IMR-90 (cell line): ENCODE measurements around the gene SCAMP4. TPM values are rescaled to one million over a fixed set of nuclear protein-coding genes. Genes with fewer than 3 reads are reported as not detected.

Experiments used
- ATAC-seq: fragments of 200-7000 bp; cut with Tn5 transposase; 2 replicates; pipeline ENCODE4 v1.9.1; 2020; ENCODE audit warnings: low read depth, mild to moderate bottlenecking, moderate library complexity
- BruUV-seq: library from RNA; stranded (reverse); fragments of 400-500 nt; replicated peaks from 2 replicates; lab custom pipeline; 2021; lab: Mats Ljungman, UMichigan
- CTCF ChIA-PET: fragments of 300-600 bp; formaldehyde crosslinking; extraction: SDS; loops from one replicate; lab custom pipeline; 2021; ENCODE audit warnings: antibody characterized with exemption; lab: Yijun Ruan, JAX
- POLR2A ChIA-PET: fragments of 300-600 bp; sonication (Branson Sonifier 250); formaldehyde crosslinking; loops from one replicate; lab custom pipeline; 2022; ENCODE audit warnings: antibody characterized with exemption; ENCODE audit not compliant: unreplicated experiment; lab: Charles Lee
- DNase-seq: peaks from one replicate; pipeline ENCODE4 v3.0.0; 2013
- H2AFZ ChIP-seq: replicated peaks from 2 replicates; pipeline ENCODE3; 2013; ENCODE audit warnings: low read length, mild to moderate bottlenecking; ENCODE audit not compliant: poor library complexity
- H2AK5ac ChIP-seq: 2 replicates; pipeline ENCODE4 v1.6.1; 2013; ENCODE audit warnings: low read depth, low read length, inconsistent platforms
- H2AK9ac ChIP-seq: replicated peaks from 2 replicates; pipeline ENCODE3; 2013; ENCODE audit warnings: mild to moderate bottlenecking, low read depth, low read length, moderate library complexity; ENCODE audit not compliant: poor library complexity
- H2BK120ac ChIP-seq: 2 replicates; pipeline ENCODE4 v1.6.1; 2013; ENCODE audit warnings: low read depth, low read length, inconsistent platforms
- H2BK15ac ChIP-seq: 3 replicates; pipeline ENCODE4 v1.6.1; 2013; ENCODE audit warnings: low read depth, low read length, inconsistent platforms
- H2BK20ac ChIP-seq: 2 replicates; pipeline ENCODE4 v1.6.1; 2013; ENCODE audit warnings: low read depth, mild to moderate bottlenecking, inconsistent platforms, low read length, moderate library complexity
- H2BK5ac ChIP-seq: 2 replicates; pipeline ENCODE4 v1.6.1; 2013; ENCODE audit warnings: mild to moderate bottlenecking, low read depth, low read length, inconsistent platforms; ENCODE audit not compliant: poor library complexity, severe bottlenecking
- H3K14ac ChIP-seq: replicated peaks from 2 replicates; pipeline ENCODE4 v1.6.1; 2013; ENCODE audit warnings: low read depth, low read length, inconsistent platforms
- H3K18ac ChIP-seq: 2 replicates; pipeline ENCODE4 v1.6.1; 2013; ENCODE audit warnings: low read depth, low read length, control low read depth
- H3K23ac ChIP-seq: 2 replicates; pipeline ENCODE4 v1.6.1; 2013; ENCODE audit warnings: low read depth, low read length, inconsistent platforms
- H3K27ac ChIP-seq: 2 replicates; pipeline ENCODE4 v1.5.1; 2013; ENCODE audit warnings: mild to moderate bottlenecking, control low read depth, low read length; ENCODE audit not compliant: insufficient read depth
- H3K27me3 ChIP-seq: 2 replicates; pipeline ENCODE4 v1.6.1; 2013; ENCODE audit warnings: low read length; ENCODE audit not compliant: control insufficient read depth, insufficient read depth
- H3K36me3 ChIP-seq: 2 replicates; pipeline ENCODE4 v1.6.1; 2013; ENCODE audit warnings: low read length, mixed read lengths; ENCODE audit not compliant: control insufficient read depth, insufficient read depth
- H3K4ac ChIP-seq: 2 replicates; pipeline ENCODE4 v1.6.1; 2013; ENCODE audit warnings: low read depth, low read length, inconsistent platforms
- H3K4me1 ChIP-seq: 2 replicates; pipeline ENCODE4 v1.6.1; 2013; ENCODE audit warnings: low read length, mixed read lengths; ENCODE audit not compliant: control insufficient read depth, insufficient read depth
- H3K4me2 ChIP-seq: 2 replicates; pipeline ENCODE4 v1.6.1; 2013; ENCODE audit warnings: low read depth, mild to moderate bottlenecking, control low read depth, low read length, moderate library complexity
- H3K4me3 ChIP-seq: 2 replicates; pipeline ENCODE4 v1.5.1; 2013; ENCODE audit warnings: low read depth, mild to moderate bottlenecking, control low read depth, low read length, moderate library complexity; ENCODE audit not compliant: insufficient read depth
- H3K56ac ChIP-seq: 2 replicates; pipeline ENCODE4 v1.6.1; 2013; ENCODE audit warnings: low read length, inconsistent platforms; ENCODE audit not compliant: insufficient read depth; ENCODE audit errors: extremely low read depth
- H3K79me1 ChIP-seq, 2 experiments: 2 replicates each; pipeline ENCODE4 v1.6.1; 2013; ENCODE audit warnings: low read length in 2 of 2, inconsistent platforms in 1 of 2, low read depth in 1 of 2
- H3K9ac ChIP-seq: 2 replicates; pipeline ENCODE4 v1.6.1; 2013; ENCODE audit warnings: low read depth, low read length, control low read depth
- H3K9me1 ChIP-seq: 2 replicates; pipeline ENCODE4 v1.6.1; 2013; ENCODE audit warnings: low read length, inconsistent platforms; ENCODE audit not compliant: insufficient read depth
- H3K9me3 ChIP-seq: 2 replicates; pipeline ENCODE4 v1.6.1; 2013; ENCODE audit warnings: low read length; ENCODE audit not compliant: control insufficient read depth, insufficient read depth
- H4K20me1 ChIP-seq: 2 replicates; pipeline ENCODE4 v1.6.1; 2013; ENCODE audit warnings: low read length, inconsistent platforms; ENCODE audit not compliant: insufficient read depth
- H4K5ac ChIP-seq: 2 replicates; pipeline ENCODE4 v1.6.1; 2013; ENCODE audit warnings: mild to moderate bottlenecking, low read depth, low read length, control low read depth
- H4K8ac ChIP-seq, 2 experiments: 2 replicates each; pipeline ENCODE4 v1.6.1; 2013; ENCODE audit warnings: low read depth in 2 of 2, low read length in 2 of 2, control low read depth in 1 of 2, inconsistent platforms in 1 of 2
- H4K91ac ChIP-seq: 2 replicates; pipeline ENCODE4 v1.6.1; 2013; ENCODE audit warnings: low read depth, low read length, inconsistent platforms; ENCODE audit not compliant: insufficient read depth
- CEBPB ChIP-seq: IDR thresholded peaks from 2 replicates; pipeline ENCODE4 v1.6.1; 2012; ENCODE audit warnings: low read depth, low read length, improper control_type of control experiment
- CHD1 ChIP-seq: IDR thresholded peaks from 2 replicates; pipeline ENCODE4 v1.6.1; 2012; ENCODE audit warnings: low read depth, low read length, improper control_type of control experiment
- FOS ChIP-seq: fragments of 150-350 bp; IDR thresholded peaks from 2 replicates; pipeline ENCODE4 v1.6.1; 2016; ENCODE audit warnings: low read depth, low read length
- MAFK ChIP-seq: IDR thresholded peaks from 2 replicates; pipeline ENCODE4 v1.6.1; 2012; ENCODE audit warnings: low read depth, low read length, improper control_type of control experiment
- MAZ ChIP-seq: IDR thresholded peaks from 2 replicates; pipeline ENCODE4 v1.6.1; 2012; ENCODE audit warnings: low read depth, mild to moderate bottlenecking, low read length, improper control_type of control experiment, moderate library complexity, borderline replicate concordance
- NFE2L2 ChIP-seq: fragments of 150-350 bp; IDR thresholded peaks from 2 replicates; pipeline ENCODE4 v1.6.1; 2016; ENCODE audit warnings: low read depth, mild to moderate bottlenecking, low read length
- POLR2A ChIP-seq: IDR thresholded peaks from 2 replicates; pipeline ENCODE4 v1.6.1; 2012; ENCODE audit warnings: mild to moderate bottlenecking, low read depth, low read length
- RAD21 ChIP-seq: IDR thresholded peaks from 2 replicates; pipeline ENCODE4 v1.6.1; 2012; ENCODE audit warnings: low read length, improper control_type of control experiment
- RCOR1 ChIP-seq: IDR thresholded peaks from 2 replicates; pipeline ENCODE4 v1.6.1; 2012; ENCODE audit warnings: mild to moderate bottlenecking, low read length, improper control_type of control experiment; ENCODE audit not compliant: insufficient replicate concordance
- RFX5 ChIP-seq: IDR thresholded peaks from 2 replicates; pipeline ENCODE4 v1.8.0; 2012; ENCODE audit warnings: low read depth, mild to moderate bottlenecking, low read length, moderate library complexity
- WGBS, 2 experiments: methylation state at CpG; one replicate each; pipeline versions ENCODE4 v1.1.5 to v1.1.7; 2013; ENCODE audit warnings: missing lambda C conversion rate in 2 of 2; ENCODE audit not compliant: insufficient read length in 1 of 2; ENCODE audit errors: extremely low coverage in 2 of 2; 5-methylcytosine and 5-hydroxymethylcytosine counted together
- dilution Hi-C: fragments of 300-500 bp; cut with HindIII; formaldehyde crosslinking; loops from one replicate; pipeline ENCODE4 v1.14.3; 2018; ENCODE audit warnings: low sequenced_read_pairs; ENCODE audit not compliant: unreplicated experiment
- in situ Hi-C: fragments of 300-500 bp; cut with MboI; formaldehyde crosslinking; loops from 3 replicates; pipeline ENCODE4 v1.14.3; 2019; ENCODE audit warnings: low sequenced_read_pairs, inconsistent platforms, mixed read lengths
- intact Hi-C: fragments of 100-400 bp; cut with micrococcal nuclease; formaldehyde crosslinking; loops from 2 replicates; pipeline ENCODE4 v1.10.0; 2022
- polyA plus RNA-seq, 3 experiments: library from polyadenylated mRNA; depleted of rRNA; stranded (reverse); fragments of >200 nt; gene quantifications; 2 replicates each; pipeline ENCODE4 v1.2.3, GENCODE V29; 2012; ENCODE audit warnings: low replicate concordance in 1 of 3
- total RNA-seq: library from RNA; depleted of rRNA; stranded (reverse); fragments of >200 nt; gene quantifications from 2 replicates; pipeline ENCODE4 v1.2.3, GENCODE V29; 2012
- TF ChIP-seq, protein P1 (sequence below): fragments of 150-350 bp; IDR thresholded peaks from 2 replicates; pipeline ENCODE4 v1.6.1; 2016; ENCODE audit warnings: low read depth, mild to moderate bottlenecking, low read length, moderate library complexity, borderline replicate concordance
- TF ChIP-seq, protein P2 (sequence below): conservative IDR thresholded peaks from 2 replicates; pipeline ENCODE4 v1.5.1; 2012; ENCODE audit warnings: mild to moderate bottlenecking, low read depth, low read length, improper control_type of control experiment
- TF ChIP-seq, protein P3 (sequence below): fragments of 150-350 bp; IDR thresholded peaks from 2 replicates; pipeline ENCODE4 v1.6.1; 2017; ENCODE audit warnings: mild to moderate bottlenecking, antibody characterized with exemption, low read length, low read depth

SCAMP4 gene
- total and polyA plus RNA-seq, 2 of the 4 experiments (the other 2 are of a cell fraction) = 16.1 to 28.1 TPM

DNA sequence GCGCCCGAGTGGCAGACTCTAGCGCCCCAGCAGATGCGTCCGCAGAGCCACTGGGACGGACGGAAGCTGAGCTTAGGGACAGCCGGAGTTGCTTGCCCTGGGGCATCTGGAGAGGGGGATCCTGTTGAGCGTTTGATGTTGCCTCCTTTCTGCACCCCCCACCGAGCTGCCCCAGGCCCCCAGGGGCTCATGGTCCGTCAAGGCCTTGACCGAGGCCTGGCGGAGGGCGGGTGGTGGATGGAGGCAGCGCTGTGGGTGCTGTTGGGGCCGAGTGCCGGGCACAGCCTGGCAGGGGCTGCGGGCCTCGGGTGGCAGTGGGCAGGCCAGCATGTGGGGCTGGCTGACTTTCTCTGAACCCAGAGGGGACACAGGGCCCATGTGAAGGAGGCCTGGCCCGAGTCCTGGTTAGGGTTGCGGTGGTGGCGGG lies 38.5 kb downstream of the SCAMP4 start:
- Histone ChIP-seq H2AK5ac (no peak overlapping the region), H3K4me3 (no peak overlapping the region), H4K20me1 (peaks cover 61% of the 10 kb centered on the region), H2BK120ac (no peak overlapping the region), H3K56ac (no peak overlapping the region), H4K8ac (no peak overlapping the region), H3K9me1 (peaks cover 5% of the 10 kb centered on the region; the same call in 1 of the 2 replicates), H2BK20ac (no peak overlapping the region), H3K4ac (no peak overlapping the region), H3K9me3 (no peaks in the 10 kb centered on the region), H2BK15ac (no peak overlapping the region), H3K36me3 (peaks cover 2% of the 10 kb centered on the region; the same call in 1 of the 2 replicates), H3K27me3 (no peaks in the 10 kb centered on the region), H3K18ac (no peak overlapping the region), H2AFZ (no peak overlapping the region), H3K4me1 (peaks cover 10% of the 10 kb centered on the region), H3K27ac (no peak overlapping the region), H3K79me1 (peaks cover 5 to 58% of the 10 kb centered on the region in 2 experiments; a peak in 2 of 4 replicates), H3K23ac (no peak overlapping the region), H3K9ac (no peak overlapping the region), H3K14ac (no peak overlapping the region), H2BK5ac (no peak overlapping the region), H4K91ac (no peak overlapping the region), H2AK9ac (no peak overlapping the region), H4K5ac (no peak overlapping the region), H3K4me2 (no peak overlapping the region)
- in situ Hi-C loops (no loop called here), dilution Hi-C loops (no loop called here), intact Hi-C loops (no loop called here)
- BruUV-seq = no TSS peak
- no peak for TF ChIP-seq MAFK
- TF ChIP-seq CEBPB = no peak
- TF ChIP-seq MAZ = no peak
- TF ChIP-seq, protein P1, sequence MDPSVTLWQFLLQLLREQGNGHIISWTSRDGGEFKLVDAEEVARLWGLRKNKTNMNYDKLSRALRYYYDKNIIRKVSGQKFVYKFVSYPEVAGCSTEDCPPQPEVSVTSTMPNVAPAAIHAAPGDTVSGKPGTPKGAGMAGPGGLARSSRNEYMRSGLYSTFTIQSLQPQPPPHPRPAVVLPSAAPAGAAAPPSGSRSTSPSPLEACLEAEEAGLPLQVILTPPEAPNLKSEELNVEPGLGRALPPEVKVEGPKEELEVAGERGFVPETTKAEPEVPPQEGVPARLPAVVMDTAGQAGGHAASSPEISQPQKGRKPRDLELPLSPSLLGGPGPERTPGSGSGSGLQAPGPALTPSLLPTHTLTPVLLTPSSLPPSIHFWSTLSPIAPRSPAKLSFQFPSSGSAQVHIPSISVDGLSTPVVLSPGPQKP = no peak
- TF ChIP-seq RAD21 = no peak
- TF ChIP-seq POLR2A = no peak
- no peak for TF ChIP-seq FOS
- TF ChIP-seq, protein P2, sequence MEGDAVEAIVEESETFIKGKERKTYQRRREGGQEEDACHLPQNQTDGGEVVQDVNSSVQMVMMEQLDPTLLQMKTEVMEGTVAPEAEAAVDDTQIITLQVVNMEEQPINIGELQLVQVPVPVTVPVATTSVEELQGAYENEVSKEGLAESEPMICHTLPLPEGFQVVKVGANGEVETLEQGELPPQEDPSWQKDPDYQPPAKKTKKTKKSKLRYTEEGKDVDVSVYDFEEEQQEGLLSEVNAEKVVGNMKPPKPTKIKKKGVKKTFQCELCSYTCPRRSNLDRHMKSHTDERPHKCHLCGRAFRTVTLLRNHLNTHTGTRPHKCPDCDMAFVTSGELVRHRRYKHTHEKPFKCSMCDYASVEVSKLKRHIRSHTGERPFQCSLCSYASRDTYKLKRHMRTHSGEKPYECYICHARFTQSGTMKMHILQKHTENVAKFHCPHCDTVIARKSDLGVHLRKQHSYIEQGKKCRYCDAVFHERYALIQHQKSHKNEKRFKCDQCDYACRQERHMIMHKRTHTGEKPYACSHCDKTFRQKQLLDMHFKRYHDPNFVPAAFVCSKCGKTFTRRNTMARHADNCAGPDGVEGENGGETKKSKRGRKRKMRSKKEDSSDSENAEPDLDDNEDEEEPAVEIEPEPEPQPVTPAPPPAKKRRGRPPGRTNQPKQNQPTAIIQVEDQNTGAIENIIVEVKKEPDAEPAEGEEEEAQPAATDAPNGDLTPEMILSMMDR = no peak
- TF ChIP-seq, protein P3, sequence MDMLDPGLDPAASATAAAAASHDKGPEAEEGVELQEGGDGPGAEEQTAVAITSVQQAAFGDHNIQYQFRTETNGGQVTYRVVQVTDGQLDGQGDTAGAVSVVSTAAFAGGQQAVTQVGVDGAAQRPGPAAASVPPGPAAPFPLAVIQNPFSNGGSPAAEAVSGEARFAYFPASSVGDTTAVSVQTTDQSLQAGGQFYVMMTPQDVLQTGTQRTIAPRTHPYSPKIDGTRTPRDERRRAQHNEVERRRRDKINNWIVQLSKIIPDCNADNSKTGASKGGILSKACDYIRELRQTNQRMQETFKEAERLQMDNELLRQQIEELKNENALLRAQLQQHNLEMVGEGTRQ = no peak
- TF ChIP-seq NFE2L2 = no peak
- TF ChIP-seq RFX5 = no peak
- TF ChIP-seq RCOR1 = no peak
- no peak for TF ChIP-seq CHD1
- ATAC-seq = no peak
- ChIA-PET CTCF (no interaction called here), POLR2A (no interaction called here)
- DNase-seq = no peak
- 92% methylated on average over 5 of the region's 22 CpGs; no CpG with 5 or more reads in 1 of the 2 experiments for WGBS, 2 experiments
